Keratinocyte (primary cell): ENCODE data around the gene TGFBI. TPM values are rescaled to one million over a fixed set of nuclear protein-coding genes. Genes with fewer than 3 reads are reported as not detected.

ENCODE experiments used
- DNase-seq: peaks from one replicate; pipeline ENCODE4 v3.0.0-alpha.2; 2011; ENCODE audit warnings: low read depth, missing footprints, low spot score
- FAIRE-seq: peaks from 2 replicates; lab custom pipeline; 2011; peaks lifted over from hg19 to GRCh38; lab: Jason Lieb, UNC
- H2AFZ ChIP-seq: 2 replicates; pipeline ENCODE4 v1.6.0; 2012; ENCODE audit warnings: low read length, control low read depth, inconsistent platforms; ENCODE audit not compliant: control insufficient read depth
- H3K27ac ChIP-seq: 2 replicates; pipeline ENCODE4 v1.5.1; 2011; ENCODE audit warnings: low read length; ENCODE audit not compliant: control insufficient read depth, insufficient read depth
- H3K27me3 ChIP-seq: 3 replicates; pipeline ENCODE4 v1.6.0; 2011; ENCODE audit warnings: low read length; ENCODE audit not compliant: control insufficient read depth, insufficient read depth; ENCODE audit errors: extremely low read depth
- H3K36me3 ChIP-seq, 2 experiments: 2 replicates in 1 of 2; 3 replicates in 1 of 2; pipeline ENCODE4 v1.5.1; 2011; ENCODE audit warnings: low read length in 2 of 2, mild to moderate bottlenecking in 1 of 2; ENCODE audit not compliant: control insufficient read depth in 2 of 2, insufficient read depth in 2 of 2; ENCODE audit errors: extremely low read depth in 1 of 2
- H3K4me1 ChIP-seq: 3 replicates; pipeline ENCODE4 v1.5.1; 2011; ENCODE audit warnings: low read length; ENCODE audit not compliant: control insufficient read depth, insufficient read depth; ENCODE audit errors: extremely low read depth
- H3K4me2 ChIP-seq: 3 replicates; pipeline ENCODE4 v1.6.0; 2011; ENCODE audit warnings: low read depth, low read length; ENCODE audit not compliant: control insufficient read depth, insufficient read depth; ENCODE audit errors: extremely low read depth
- H3K4me3 ChIP-seq, 3 experiments: fragments of 200-600 bp in 1 of 3; sonication (generic) in 1 of 3; 2 replicates in 2 of 3; 3 replicates in 1 of 3; pipeline ENCODE4 v1.5.1; 2011 to 2016; ENCODE audit warnings: low read length in 3 of 3, mild to moderate bottlenecking in 3 of 3, control low read depth in 2 of 3, inconsistent platforms in 1 of 3, low read depth in 1 of 3, mixed read lengths in 1 of 3, mixed run types in 1 of 3, moderate library complexity in 1 of 3; ENCODE audit not compliant: control insufficient read depth in 2 of 3, insufficient read depth in 2 of 3; ENCODE audit errors: extremely low read depth in 1 of 3
- H3K79me2 ChIP-seq: 2 replicates; pipeline ENCODE4 v1.6.0; 2012; ENCODE audit warnings: low read length; ENCODE audit not compliant: control insufficient read depth, insufficient read depth
- H3K9ac ChIP-seq: 3 replicates; pipeline ENCODE4 v1.6.0; 2011; ENCODE audit warnings: low read length; ENCODE audit not compliant: control insufficient read depth, insufficient read depth; ENCODE audit errors: extremely low read depth
- H3K9me1 ChIP-seq: 3 replicates; pipeline ENCODE4 v1.6.0; 2011; ENCODE audit warnings: low read length; ENCODE audit not compliant: control insufficient read depth, insufficient read depth; ENCODE audit errors: extremely low read depth
- H3K9me3 ChIP-seq: 2 replicates; pipeline ENCODE4 v1.5.1; 2012; ENCODE audit warnings: low read depth, low read length; ENCODE audit not compliant: control insufficient read depth
- H4K20me1 ChIP-seq: 3 replicates; pipeline ENCODE4 v1.6.0; 2011; ENCODE audit warnings: low read length; ENCODE audit not compliant: control insufficient read depth, insufficient read depth; ENCODE audit errors: extremely low read depth
- CTCF ChIP-seq, 3 experiments: IDR thresholded peaks in 1 of 3; conservative IDR thresholded peaks in 1 of 3; optimal IDR thresholded peaks in 1 of 3; 2 replicates in 2 of 3; 3 replicates in 1 of 3; pipeline versions ENCODE3 to v1.5.1; 2011; ENCODE audit warnings: low read length in 3 of 3, mild to moderate bottlenecking in 3 of 3, moderate library complexity in 2 of 3, control low read depth in 1 of 3, inconsistent platforms in 1 of 3; ENCODE audit not compliant: insufficient read depth in 2 of 3; ENCODE audit errors: extremely low read depth in 1 of 3
- dilution Hi-C: fragments of 300-500 bp; cut with MboI; formaldehyde crosslinking; loops from one replicate; pipeline ENCODE4 v1.7.0; 2020; ENCODE audit warnings: low sequenced_read_pairs; ENCODE audit not compliant: extremely low pct_ligation_motif_present
- polyA plus RNA-seq, 5 experiments: library from polyadenylated mRNA; depleted of rRNA in 3 of 5; stranded (reverse) in 3 of 5; stranded (forward) in 1 of 5; unstranded in 1 of 5; fragments of >200 nt; gene quantifications; 1 replicate in 1 of 5; 2 replicates in 3 of 5; 3 replicates in 1 of 5; pipeline versions ENCODE4 v1.2.1 to v1.2.3, GENCODE V29; 2011 to 2012; ENCODE audit warnings: missing spikeins in 2 of 5, low read depth in 1 of 5, low replicate concordance in 1 of 5

Gene TGFBI
- polyA plus RNA-seq, 1 donor (not counting 4 experiments of a cell fraction or from before 2014, with no cell fraction given), result 270 TPM

DNA sequence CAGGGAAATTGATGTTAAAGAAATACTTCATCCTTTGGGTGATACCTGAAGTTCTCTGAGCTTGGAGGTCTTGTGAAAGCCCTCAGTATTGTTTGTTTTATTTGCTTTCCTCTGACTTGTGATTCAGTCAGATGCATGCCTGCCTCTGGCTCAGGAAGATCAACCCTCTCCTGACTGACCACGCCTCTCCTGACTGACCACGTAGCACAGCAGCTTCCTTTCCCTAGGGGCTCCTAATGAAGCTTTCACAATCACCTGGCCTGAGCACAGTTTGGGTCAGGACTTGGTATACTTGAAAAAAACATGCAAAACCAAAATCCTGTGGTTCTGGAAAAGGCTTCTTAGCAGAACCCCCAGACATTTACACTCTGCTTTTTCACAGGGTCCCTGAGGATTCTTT is 3.8 kb downstream of the TGFBI start:
- FAIRE-seq, result peak; percentile 68
- H3K4me3 ChIP-seq, result no peak overlapping the region
- dilution Hi-C loops, result no loop called here
- TF ChIP-seq CTCF (optimal IDR thresholded peaks at IDR 0.05 in 1 of 3, IDR thresholded peaks at IDR 0.05 in 1 of 3, conservative IDR thresholded peaks at IDR 0.05 in 1 of 3; ENCODE audit: extremely low read depth in 1 of 3, insufficient read depth in 2 of 3, low read length in 3 of 3), result no peak
- H3K9ac ChIP-seq, result no peak overlapping the region
- peaks cover 14% of the 10 kb centered on the region for H3K79me2 ChIP-seq
- H3K9me3 ChIP-seq, result no peaks in the 10 kb centered on the region
- H3K36me3 ChIP-seq, result peaks cover 2 to 7% of the 10 kb centered on the region in 2 experiments
- peak overlapping the region; percentile 54 for H3K4me2 ChIP-seq
- H3K9me1 ChIP-seq, result no peaks in the 10 kb centered on the region
- H3K27me3 ChIP-seq, result no peaks in the 10 kb centered on the region
- H2AFZ ChIP-seq, result no peak overlapping the region
- DNase-seq, result no peak
- peaks cover 90% of the 10 kb centered on the region for H3K4me1 ChIP-seq
- no peaks in the 10 kb centered on the region for H4K20me1 ChIP-seq
- H3K27ac ChIP-seq, result peak overlapping the region; percentile 74

DNA sequence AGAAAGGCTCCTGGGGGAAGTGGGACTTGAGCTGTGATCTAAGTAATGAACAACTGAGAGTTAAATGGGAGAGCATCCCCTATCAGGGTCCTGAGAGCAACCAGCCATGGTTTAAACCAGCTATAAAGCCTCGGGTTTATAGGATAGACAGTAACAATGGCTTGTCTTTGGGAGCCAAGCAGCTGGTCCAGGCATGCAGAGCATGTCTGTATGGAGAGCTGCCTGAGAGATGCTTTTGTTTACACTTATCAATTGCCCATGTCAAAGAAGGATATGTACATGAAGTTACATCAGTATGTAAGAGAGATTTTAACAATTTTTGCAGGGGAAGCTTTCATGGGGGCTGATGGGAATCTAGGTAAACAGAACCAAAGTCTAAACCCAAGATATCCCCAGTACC is 4.4 kb downstream of the TGFBI start:
- no peak for TF ChIP-seq CTCF (optimal IDR thresholded peaks at IDR 0.05 in 1 of 3, IDR thresholded peaks at IDR 0.05 in 1 of 3, conservative IDR thresholded peaks at IDR 0.05 in 1 of 3; ENCODE audit: extremely low read depth in 1 of 3, insufficient read depth in 2 of 3, low read length in 3 of 3)
- Histone ChIP-seq H3K4me2 (peak overlapping the region; percentile 54), H3K36me3 (peaks cover 2 to 7% of the 10 kb centered on the region in 2 experiments), H3K27ac (peak overlapping the region; percentile 74), H4K20me1 (no peaks in the 10 kb centered on the region), H3K9ac (peak overlapping the region; percentile 5), H3K27me3 (no peaks in the 10 kb centered on the region), H2AFZ (no peak overlapping the region), H3K9me1 (no peaks in the 10 kb centered on the region), H3K9me3 (no peaks in the 10 kb centered on the region), H3K4me1 (peaks cover 91% of the 10 kb centered on the region), H3K4me3 (no peak overlapping the region), H3K79me2 (peaks cover 14% of the 10 kb centered on the region)
- DNase-seq (no peak), FAIRE-seq (peak; percentile 73)
- dilution Hi-C loops, result no loop called here
